Subcutaneous adipose tissue (tissue), 4 donors: ENCODE data around the gene TBX22. TPM values are rescaled to one million over a fixed set of nuclear protein-coding genes. Genes with fewer than 3 reads are reported as not detected.

Source experiments
- total RNA-seq, 4 donors: library from RNA; depleted of rRNA; stranded (reverse); fragments of >200 nt; gene quantifications; one replicate each; pipeline ENCODE4 v1.1.0, GENCODE V29; 2016
- TF ChIP-seq, protein P1 (sequence below): fragments of 450-650 bp; IDR thresholded peaks from one replicate; pipeline ENCODE4 v1.5.1; 2016; ENCODE audit warnings: low read depth, mild to moderate bottlenecking, control low read depth, antibody characterized with exemption, moderate library complexity

The TBX22 gene, protein sequence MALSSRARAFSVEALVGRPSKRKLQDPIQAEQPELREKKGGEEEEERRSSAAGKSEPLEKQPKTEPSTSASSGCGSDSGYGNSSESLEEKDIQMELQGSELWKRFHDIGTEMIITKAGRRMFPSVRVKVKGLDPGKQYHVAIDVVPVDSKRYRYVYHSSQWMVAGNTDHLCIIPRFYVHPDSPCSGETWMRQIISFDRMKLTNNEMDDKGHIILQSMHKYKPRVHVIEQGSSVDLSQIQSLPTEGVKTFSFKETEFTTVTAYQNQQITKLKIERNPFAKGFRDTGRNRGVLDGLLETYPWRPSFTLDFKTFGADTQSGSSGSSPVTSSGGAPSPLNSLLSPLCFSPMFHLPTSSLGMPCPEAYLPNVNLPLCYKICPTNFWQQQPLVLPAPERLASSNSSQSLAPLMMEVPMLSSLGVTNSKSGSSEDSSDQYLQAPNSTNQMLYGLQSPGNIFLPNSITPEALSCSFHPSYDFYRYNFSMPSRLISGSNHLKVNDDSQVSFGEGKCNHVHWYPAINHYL
- total RNA-seq: not detected

DNA sequence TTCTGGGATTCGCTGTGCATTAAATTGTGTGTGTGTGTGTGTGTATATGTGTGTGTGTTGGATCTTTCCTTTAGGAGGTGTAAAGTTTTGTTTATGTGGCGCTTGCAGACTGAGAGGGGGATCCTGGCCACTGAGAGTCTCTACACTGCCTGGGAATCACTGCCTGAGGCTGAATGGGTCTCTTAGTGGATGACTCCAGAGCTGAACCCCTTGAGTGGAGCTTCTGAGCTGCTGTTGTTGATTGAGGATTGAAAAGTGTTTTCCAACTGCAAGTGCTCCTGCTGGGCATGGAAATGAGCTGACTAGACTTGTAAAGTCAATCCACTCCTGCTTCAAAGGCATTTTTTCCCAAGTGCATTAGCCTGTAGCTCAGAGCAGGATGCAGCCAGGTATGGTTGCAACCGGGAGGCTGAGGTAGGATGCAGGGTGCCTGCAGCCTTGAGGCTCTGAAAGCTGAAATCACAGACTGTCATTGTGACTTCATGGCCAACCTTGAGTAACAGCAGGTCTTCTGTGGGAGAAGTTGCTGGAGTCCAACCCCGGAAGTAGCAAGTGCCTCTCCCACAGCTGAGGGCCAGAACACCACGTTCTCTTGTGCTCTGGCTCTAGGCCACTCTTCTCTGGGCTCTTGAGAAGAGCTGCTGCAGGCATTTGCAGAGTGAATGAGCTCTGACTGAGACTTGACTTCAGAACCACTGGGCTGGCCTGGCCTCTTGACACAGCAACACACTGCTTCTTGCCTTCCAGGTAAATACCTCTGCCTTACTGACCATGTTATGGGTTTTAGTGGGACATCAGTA, at the start of gene TBX22:
Gene TBX22 (plus strand): TSS at position 613 of the 800 bp plus-strand sequence. CDS start 7,517 bp downstream, outside the sequence.
- TF ChIP-seq, protein P1, sequence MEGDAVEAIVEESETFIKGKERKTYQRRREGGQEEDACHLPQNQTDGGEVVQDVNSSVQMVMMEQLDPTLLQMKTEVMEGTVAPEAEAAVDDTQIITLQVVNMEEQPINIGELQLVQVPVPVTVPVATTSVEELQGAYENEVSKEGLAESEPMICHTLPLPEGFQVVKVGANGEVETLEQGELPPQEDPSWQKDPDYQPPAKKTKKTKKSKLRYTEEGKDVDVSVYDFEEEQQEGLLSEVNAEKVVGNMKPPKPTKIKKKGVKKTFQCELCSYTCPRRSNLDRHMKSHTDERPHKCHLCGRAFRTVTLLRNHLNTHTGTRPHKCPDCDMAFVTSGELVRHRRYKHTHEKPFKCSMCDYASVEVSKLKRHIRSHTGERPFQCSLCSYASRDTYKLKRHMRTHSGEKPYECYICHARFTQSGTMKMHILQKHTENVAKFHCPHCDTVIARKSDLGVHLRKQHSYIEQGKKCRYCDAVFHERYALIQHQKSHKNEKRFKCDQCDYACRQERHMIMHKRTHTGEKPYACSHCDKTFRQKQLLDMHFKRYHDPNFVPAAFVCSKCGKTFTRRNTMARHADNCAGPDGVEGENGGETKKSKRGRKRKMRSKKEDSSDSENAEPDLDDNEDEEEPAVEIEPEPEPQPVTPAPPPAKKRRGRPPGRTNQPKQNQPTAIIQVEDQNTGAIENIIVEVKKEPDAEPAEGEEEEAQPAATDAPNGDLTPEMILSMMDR: no peak

- TF ChIP-seq, protein P1: no peak
Measured at GRCh38 chrX:79975605-79976004, 38.9 kb upstream of the TBX22 start.

GRCh38 chrX:80004458-80004857, 10.1 kb upstream of the TBX22 start:
- TF ChIP-seq, protein P1: no peak

- TF ChIP-seq, protein P1: no peak
Measured at GRCh38 chrX:80011522-80011921, 3.0 kb upstream of the TBX22 start.

DNA sequence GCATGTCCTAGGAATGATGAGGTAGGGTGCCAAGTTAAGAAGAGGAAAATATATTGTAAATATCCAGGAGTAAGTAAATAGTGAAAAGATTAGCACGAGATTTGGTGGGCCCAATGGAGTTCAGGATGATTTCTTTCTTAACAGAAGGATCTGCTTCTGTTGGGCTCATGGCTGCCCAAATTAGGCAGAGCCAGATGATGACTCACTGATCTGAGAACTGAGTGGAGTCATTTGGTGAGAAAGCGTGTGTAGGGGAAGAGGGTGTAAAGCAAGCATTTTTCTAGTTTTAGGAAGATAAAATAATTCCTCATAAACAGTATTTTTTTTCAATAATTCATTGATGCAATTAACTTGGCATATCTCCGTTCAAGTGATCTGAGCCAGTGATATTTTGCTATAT, 1.6 kb downstream of the TBX22 start:
- TF ChIP-seq, protein P1: no peak

GRCh38 chrX:80021621-80022020, 7.1 kb downstream of the TBX22 start:
- TF ChIP-seq, protein P1: no peak
